ENCODE data around the gene BPIFA2.

Gene BPIFA2

GRCh38 chr20:33172781-33173180 lies 4.8 kb downstream of the BPIFA2 start:
- H3K27me3 Mint-ChIP-seq (ENCODE audit: low read depth, poor library complexity) = peaks cover 8% of the 10 kb centered on the region
- H3K4me1 Mint-ChIP-seq = no peaks in the 10 kb centered on the region
- TF ChIP-seq, protein P1, sequence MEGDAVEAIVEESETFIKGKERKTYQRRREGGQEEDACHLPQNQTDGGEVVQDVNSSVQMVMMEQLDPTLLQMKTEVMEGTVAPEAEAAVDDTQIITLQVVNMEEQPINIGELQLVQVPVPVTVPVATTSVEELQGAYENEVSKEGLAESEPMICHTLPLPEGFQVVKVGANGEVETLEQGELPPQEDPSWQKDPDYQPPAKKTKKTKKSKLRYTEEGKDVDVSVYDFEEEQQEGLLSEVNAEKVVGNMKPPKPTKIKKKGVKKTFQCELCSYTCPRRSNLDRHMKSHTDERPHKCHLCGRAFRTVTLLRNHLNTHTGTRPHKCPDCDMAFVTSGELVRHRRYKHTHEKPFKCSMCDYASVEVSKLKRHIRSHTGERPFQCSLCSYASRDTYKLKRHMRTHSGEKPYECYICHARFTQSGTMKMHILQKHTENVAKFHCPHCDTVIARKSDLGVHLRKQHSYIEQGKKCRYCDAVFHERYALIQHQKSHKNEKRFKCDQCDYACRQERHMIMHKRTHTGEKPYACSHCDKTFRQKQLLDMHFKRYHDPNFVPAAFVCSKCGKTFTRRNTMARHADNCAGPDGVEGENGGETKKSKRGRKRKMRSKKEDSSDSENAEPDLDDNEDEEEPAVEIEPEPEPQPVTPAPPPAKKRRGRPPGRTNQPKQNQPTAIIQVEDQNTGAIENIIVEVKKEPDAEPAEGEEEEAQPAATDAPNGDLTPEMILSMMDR (IDR thresholded peaks at IDR 0.05) = no peak

DNA sequence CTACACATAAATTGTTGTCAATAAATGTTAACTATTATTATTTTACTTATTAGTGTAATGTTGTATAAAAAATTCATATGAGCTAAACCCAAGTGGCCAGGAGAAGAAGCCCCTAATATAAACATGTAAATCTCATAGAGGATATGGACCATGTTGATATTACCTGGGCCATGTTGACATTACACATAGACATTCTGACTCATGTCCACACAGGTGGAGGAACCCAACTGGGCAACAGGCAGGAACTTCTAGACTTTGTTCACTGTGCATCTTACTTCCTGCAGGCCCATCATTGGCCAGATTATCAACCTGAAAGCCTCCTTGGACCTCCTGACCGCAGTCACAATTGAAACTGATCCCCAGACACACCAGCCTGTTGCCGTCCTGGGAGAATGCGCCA lies 7.2 kb downstream of the BPIFA2 start:
- peaks cover 5% of the 10 kb centered on the region for H3K27me3 Mint-ChIP-seq (ENCODE audit: low read depth, poor library complexity)
- H3K27ac Mint-ChIP-seq = no peak overlapping the region

More at GRCh38 chr20:33172781-33173180, 4.8 kb downstream of the BPIFA2 start:
- Mint-ChIP-seq H3K36me3 (ENCODE audit: low read depth) (no peaks in the 10 kb centered on the region), H3K9me3 (peaks cover 30% of the 10 kb centered on the region), H3K27ac (no peak overlapping the region), H3K4me3 (no peak overlapping the region)
- no peak for DNase-seq

GRCh38 chr20:33176101-33176500 lies 8.1 kb downstream of the BPIFA2 start:
- peaks cover 9% of the 10 kb centered on the region for H3K27me3 Mint-ChIP-seq (ENCODE audit: low read depth, poor library complexity)

More for the DNA sequence above, 7.2 kb downstream of the BPIFA2 start:
- Mint-ChIP-seq H3K4me3 (no peak overlapping the region), H3K9me3 (peaks cover 14% of the 10 kb centered on the region), H3K4me1 (no peaks in the 10 kb centered on the region), H3K36me3 (ENCODE audit: low read depth) (no peaks in the 10 kb centered on the region)
- TF ChIP-seq, protein P1 (IDR thresholded peaks at IDR 0.05) = no peak
- DNase-seq = no peak

DNA sequence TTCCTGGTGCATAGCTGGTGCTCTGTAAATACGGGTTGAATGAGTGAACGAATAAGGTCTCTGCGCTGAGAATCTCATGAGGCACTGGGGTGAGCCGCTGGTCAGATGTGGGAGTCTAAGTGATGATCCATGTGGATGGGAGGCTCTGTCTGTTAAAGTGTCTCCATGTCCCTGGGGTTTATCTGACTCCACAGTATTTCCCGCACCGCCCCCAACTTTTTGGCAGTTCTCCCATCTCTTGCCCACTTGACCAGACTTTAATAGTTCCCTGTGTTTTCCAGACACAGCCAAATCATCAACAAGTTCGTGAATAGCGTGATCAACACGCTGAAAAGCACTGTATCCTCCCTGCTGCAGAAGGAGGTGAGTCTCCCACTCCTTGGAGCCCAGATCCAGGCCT lies 9.9 kb downstream of the BPIFA2 start:
- TF ChIP-seq, protein P1 (IDR thresholded peaks at IDR 0.05) = no peak
- Mint-ChIP-seq H3K9me3 (no peaks in the 10 kb centered on the region), H3K4me1 (no peaks in the 10 kb centered on the region), H3K36me3 (ENCODE audit: low read depth) (no peaks in the 10 kb centered on the region), H3K27me3 (ENCODE audit: low read depth, poor library complexity) (peaks cover 14% of the 10 kb centered on the region), H3K4me3 (no peak overlapping the region), H3K27ac (no peak overlapping the region)
- DNase-seq = no peak

More at GRCh38 chr20:33176101-33176500, 8.1 kb downstream of the BPIFA2 start:
- H3K4me3 Mint-ChIP-seq = no peak overlapping the region
- peaks cover 5% of the 10 kb centered on the region for H3K9me3 Mint-ChIP-seq
- no peak for DNase-seq
- no peaks in the 10 kb centered on the region for H3K4me1 Mint-ChIP-seq
- H3K36me3 Mint-ChIP-seq (ENCODE audit: low read depth) = no peaks in the 10 kb centered on the region
- H3K27ac Mint-ChIP-seq = no peak overlapping the region
- TF ChIP-seq, protein P1 (IDR thresholded peaks at IDR 0.05) = no peak

DNA sequence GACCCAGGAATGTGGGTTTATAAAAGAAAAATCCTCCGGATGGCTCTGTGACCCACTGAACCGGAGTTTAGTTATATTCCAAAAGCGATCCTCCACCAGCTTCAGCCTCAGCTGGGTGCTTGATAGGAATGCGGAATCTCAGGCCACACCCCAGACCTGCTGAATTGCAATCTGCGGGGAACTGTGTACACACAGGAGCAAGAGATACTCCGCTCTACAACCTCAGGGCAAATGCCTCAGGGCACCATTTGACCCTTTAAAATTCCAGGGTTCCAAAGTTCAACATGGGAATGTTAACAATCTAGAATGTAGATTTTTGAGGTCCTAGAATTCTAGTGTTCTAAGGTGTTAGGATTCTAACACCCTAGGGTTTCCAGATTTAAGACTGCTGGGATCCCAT lies 10.8 kb downstream of the BPIFA2 start:
- Mint-ChIP-seq H3K36me3 (ENCODE audit: low read depth) (no peaks in the 10 kb centered on the region), H3K27me3 (ENCODE audit: low read depth, poor library complexity) (peaks cover 11% of the 10 kb centered on the region), H3K9me3 (peaks cover 6% of the 10 kb centered on the region), H3K4me1 (no peaks in the 10 kb centered on the region), H3K27ac (no peak overlapping the region), H3K4me3 (no peak overlapping the region)
- TF ChIP-seq, protein P1 (IDR thresholded peaks at IDR 0.05) = no peak
- peak; percentile 8 for DNase-seq

DNA sequence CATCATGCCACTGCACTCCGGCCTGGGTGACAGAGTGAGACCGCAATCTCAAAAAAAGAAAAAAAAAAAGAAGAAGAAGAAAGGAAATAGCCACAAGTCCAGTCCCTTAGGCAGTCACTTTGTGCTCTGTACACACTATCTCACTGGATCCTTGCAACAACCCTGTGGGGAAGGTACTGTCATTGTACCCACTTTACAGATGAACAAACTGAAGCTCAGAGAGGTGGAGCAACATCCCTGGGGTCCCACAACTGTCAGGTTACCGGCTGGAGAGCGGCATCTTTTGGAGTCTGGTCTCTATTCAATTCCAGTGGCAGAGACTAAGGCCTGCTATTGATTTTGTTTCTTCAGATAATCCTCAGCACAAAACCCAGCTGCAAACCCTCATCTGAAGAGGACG lies 12.2 kb downstream of the BPIFA2 start:
- H3K4me1 Mint-ChIP-seq = no peaks in the 10 kb centered on the region
- no peak overlapping the region for H3K4me3 Mint-ChIP-seq
- peaks cover 11% of the 10 kb centered on the region for H3K9me3 Mint-ChIP-seq
- TF ChIP-seq, protein P1 (IDR thresholded peaks at IDR 0.05) = no peak
- H3K27ac Mint-ChIP-seq = no peak overlapping the region
- H3K36me3 Mint-ChIP-seq (ENCODE audit: low read depth) = no peaks in the 10 kb centered on the region
- no peak for DNase-seq
- H3K27me3 Mint-ChIP-seq (ENCODE audit: low read depth, poor library complexity) = peaks cover 9% of the 10 kb centered on the region
